SIG-M5 (cell line): ENCODE measurements around the gene DUSP8.

Experiments used
- DNase-seq: peaks from one replicate; lab custom pipeline; 2025; lab: John Stamatoyannopoulos, UW

DUSP8 gene

GRCh38 chr11:1532014-1532586, 40.0 kb downstream of the DUSP8 start:
- DNase-seq = no peak

- no peak for DNase-seq
Measured at GRCh38 chr11:1531449-1532013, 40.5 kb downstream of the DUSP8 start.

GRCh38 chr11:1530686-1531448, 41.2 kb downstream of the DUSP8 start:
- no peak for DNase-seq

- DNase-seq = no peak
Measured at GRCh38 chr11:1529774-1530173, 42.3 kb downstream of the DUSP8 start.

- no peak for DNase-seq
Measured at GRCh38 chr11:1529286-1529685, 42.8 kb downstream of the DUSP8 start.

GRCh38 chr11:1528710-1529109, 43.4 kb downstream of the DUSP8 start:
- DNase-seq = no peak

GRCh38 chr11:1526785-1527184, 45.3 kb downstream of the DUSP8 start:
- DNase-seq = no peak

GRCh38 chr11:1523779-1524178, 48.3 kb downstream of the DUSP8 start:
- no peak for DNase-seq

GRCh38 chr11:1523077-1523476, 49.0 kb downstream of the DUSP8 start:
- no peak for DNase-seq

GRCh38 chr11:1522081-1522424, 50.0 kb downstream of the DUSP8 start:
- no peak for DNase-seq

- DNase-seq = no peak
Measured at GRCh38 chr11:1521382-1522080, 50.5 kb downstream of the DUSP8 start.

- DNase-seq = no peak
Measured at GRCh38 chr11:1520663-1521267, 51.3 kb downstream of the DUSP8 start.

- DNase-seq = no peak
Measured at GRCh38 chr11:1520209-1520662, 51.8 kb downstream of the DUSP8 start.

- no peak for DNase-seq
Measured at GRCh38 chr11:1519028-1520010, 52.8 kb downstream of the DUSP8 start.

- no peak for DNase-seq
Measured at GRCh38 chr11:1518301-1518700, 53.8 kb downstream of the DUSP8 start.

- DNase-seq = no peak
Measured at GRCh38 chr11:1517117-1518005, 54.7 kb downstream of the DUSP8 start.

- DNase-seq = no peak
Measured at GRCh38 chr11:1516273-1517067, 55.6 kb downstream of the DUSP8 start.

- no peak for DNase-seq
Measured at GRCh38 chr11:1515082-1516060, 56.7 kb downstream of the DUSP8 start.
